Kidney (tissue), 14 donors: ENCODE measurements around the gene FAM131C. TPM values are rescaled to one million over a fixed set of nuclear protein-coding genes. Genes with fewer than 3 reads are reported as not detected.

Experiments
- DNase-seq, 5 donors: peaks; one replicate each; pipeline ENCODE4 v3.0.0-alpha.2; 2013 to 2020
- FAIRE-seq: peaks from 2 replicates; lab custom pipeline; 2012; peaks lifted over from hg19 to GRCh38; lab: Jason Lieb, UNC
- H3K27ac ChIP-seq, 2 donors: one replicate each; pipeline ENCODE4 v1.7.0; 2013; ENCODE audit warnings: low read depth in 2 of 2, low read length in 2 of 2, inconsistent platforms in 1 of 2
- H3K27me3 ChIP-seq: one replicate; pipeline ENCODE4 v1.7.1; 2013; ENCODE audit warnings: low read length, inconsistent platforms; ENCODE audit not compliant: control insufficient read depth, insufficient read depth
- H3K36me3 ChIP-seq, 3 donors: one replicate each; pipeline versions ENCODE4 v1.7.0 to v1.7.1; 2013; ENCODE audit warnings: low read length in 3 of 3, control low read depth in 1 of 3, inconsistent platforms in 1 of 3; ENCODE audit not compliant: insufficient read depth in 3 of 3, control insufficient read depth in 2 of 3
- H3K4me1 ChIP-seq, 3 donors: one replicate each; pipeline versions ENCODE4 v1.7.0 to v1.7.1; 2013; ENCODE audit warnings: low read length in 3 of 3, inconsistent platforms in 1 of 3, low read depth in 1 of 3; ENCODE audit not compliant: control insufficient read depth in 2 of 3, insufficient read depth in 2 of 3
- H3K4me3 ChIP-seq, 3 donors: one replicate each; pipeline versions ENCODE4 v1.7.0 to v1.8.1; 2013; ENCODE audit warnings: low read length in 3 of 3, control low read depth in 1 of 3, inconsistent platforms in 1 of 3
- H3K9ac ChIP-seq, 3 donors: one replicate each; pipeline versions ENCODE4 v1.7.0 to v1.7.1; 2013; ENCODE audit warnings: low read length in 3 of 3, control low read depth in 1 of 3, inconsistent platforms in 1 of 3
- H3K9me3 ChIP-seq, 3 donors: one replicate each; pipeline versions ENCODE4 v1.7.0 to v1.7.1; 2013; ENCODE audit warnings: low read length in 3 of 3, control low read depth in 1 of 3, inconsistent platforms in 1 of 3; ENCODE audit not compliant: control insufficient read depth in 2 of 3, insufficient read depth in 1 of 3
- intact Hi-C: fragments of 100-400 bp; cut with DNase I; formaldehyde crosslinking; loops from one replicate; pipeline ENCODE4 v1.11.1; 2022
- polyA plus RNA-seq: library from polyadenylated mRNA; stranded (reverse); fragments of 350-450 nt; fragmentation: Illumina TruSeq; extraction: RNeasy Lipid Tissue Mini Kit (QIAGEN cat#74804); gene quantifications from one replicate; pipeline ENCODE4 v1.2.3, GENCODE V29; 2014; ENCODE audit warnings: low read depth, low replicate concordance; ENCODE audit not compliant: insufficient read depth
- total RNA-seq: library from RNA; stranded (reverse); fragmentation: NEBNext Ultra II Directional; extraction: Animal tissue kit (Norgen Biotek cat#: 25700); gene quantifications from one replicate; pipeline ENCODE4 v1.2.1, GENCODE V29; 2021
- TF ChIP-seq, protein P1 (sequence below): IDR thresholded peaks from 3 replicates; pipeline ENCODE4 v1.5.1; 2012; ENCODE audit warnings: mild to moderate bottlenecking, moderate library complexity, borderline replicate concordance; ENCODE audit not compliant: insufficient read depth; ENCODE audit errors: extremely low read depth
- donor health status: control.
- donor health status: control.
- donor health status: control.
- donor health status: control.
- donor health status: control.
- donor health status: DM: yes; HTN: yes; CAD: no.
- donor health status: Normal renal cell carcinoma (clear cell type).

Gene FAM131C
- total and polyA plus RNA-seq, 2 donors from 2014 or later = 5.0 to 12.0 TPM

DNA sequence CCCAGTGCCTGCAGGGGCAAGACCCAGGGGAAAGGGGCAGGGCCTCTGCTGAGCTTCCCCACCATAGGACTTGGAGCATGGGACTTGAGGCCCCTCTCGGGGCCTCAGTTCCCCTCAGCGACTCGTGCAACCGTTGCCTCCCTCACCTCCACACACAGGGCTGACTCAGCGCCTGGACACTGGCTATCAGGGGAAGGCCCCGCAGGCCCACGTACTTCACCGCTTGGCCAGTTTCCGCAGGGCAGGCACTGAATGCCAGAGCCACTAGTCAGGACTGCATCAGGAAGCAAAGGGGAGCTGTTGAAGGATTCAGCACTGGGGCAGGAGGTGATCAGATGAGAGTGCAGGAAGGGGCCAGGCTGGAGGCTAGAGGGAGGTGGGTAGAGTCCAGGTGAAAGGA lies 15.5 kb upstream of the FAM131C start:
- H3K36me3 ChIP-seq = no peaks in the 10 kb centered on the region
- H3K27me3 ChIP-seq = no peaks in the 10 kb centered on the region
- no peaks in the 10 kb centered on the region for H3K9me3 ChIP-seq
- intact Hi-C loops = loop anchor here (10.0 kb wide), 2 partner anchors 156 to 266 kb away; partner anchors contain the start of gene FBXO42
- H3K4me1 ChIP-seq = no peaks in the 10 kb centered on the region
- H3K9ac ChIP-seq = no peak overlapping the region
- FAIRE-seq (no peak), DNase-seq (peak in 1 of 5 donors; percentile 87)
- H3K27ac ChIP-seq = no peak overlapping the region
- TF ChIP-seq, protein P1, sequence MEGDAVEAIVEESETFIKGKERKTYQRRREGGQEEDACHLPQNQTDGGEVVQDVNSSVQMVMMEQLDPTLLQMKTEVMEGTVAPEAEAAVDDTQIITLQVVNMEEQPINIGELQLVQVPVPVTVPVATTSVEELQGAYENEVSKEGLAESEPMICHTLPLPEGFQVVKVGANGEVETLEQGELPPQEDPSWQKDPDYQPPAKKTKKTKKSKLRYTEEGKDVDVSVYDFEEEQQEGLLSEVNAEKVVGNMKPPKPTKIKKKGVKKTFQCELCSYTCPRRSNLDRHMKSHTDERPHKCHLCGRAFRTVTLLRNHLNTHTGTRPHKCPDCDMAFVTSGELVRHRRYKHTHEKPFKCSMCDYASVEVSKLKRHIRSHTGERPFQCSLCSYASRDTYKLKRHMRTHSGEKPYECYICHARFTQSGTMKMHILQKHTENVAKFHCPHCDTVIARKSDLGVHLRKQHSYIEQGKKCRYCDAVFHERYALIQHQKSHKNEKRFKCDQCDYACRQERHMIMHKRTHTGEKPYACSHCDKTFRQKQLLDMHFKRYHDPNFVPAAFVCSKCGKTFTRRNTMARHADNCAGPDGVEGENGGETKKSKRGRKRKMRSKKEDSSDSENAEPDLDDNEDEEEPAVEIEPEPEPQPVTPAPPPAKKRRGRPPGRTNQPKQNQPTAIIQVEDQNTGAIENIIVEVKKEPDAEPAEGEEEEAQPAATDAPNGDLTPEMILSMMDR = no peak
- H3K4me3 ChIP-seq = no peak overlapping the region

DNA sequence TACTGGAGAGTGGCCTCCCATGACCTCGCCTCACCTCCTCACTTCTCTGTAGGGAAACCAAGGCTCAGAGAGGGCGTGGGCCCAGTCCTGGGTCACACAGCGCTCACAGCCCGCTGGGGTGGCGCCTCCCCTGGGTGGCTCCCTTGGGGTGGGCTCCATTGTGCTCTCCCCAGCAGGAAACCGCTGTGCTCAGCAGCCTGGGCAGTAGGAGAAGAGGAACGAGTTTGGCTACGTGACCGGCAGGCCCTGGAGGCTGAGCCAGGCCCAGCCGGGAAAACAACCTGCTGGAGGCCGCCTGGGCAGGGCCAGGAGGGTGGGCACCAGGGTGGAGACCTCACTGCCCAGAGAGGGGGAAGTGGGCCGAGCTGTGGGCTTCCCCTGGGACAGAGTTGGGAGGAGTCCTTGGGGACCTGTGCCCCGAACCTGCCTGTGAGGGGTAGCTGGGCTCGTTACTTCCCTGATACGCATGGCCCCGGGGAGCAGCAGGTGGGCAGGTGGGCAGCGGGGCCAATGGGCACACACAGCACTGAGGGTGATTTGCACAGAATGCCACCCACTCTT lies 15.0 kb upstream of the FAM131C start:
- DNase-seq = peak in 2 of 5 donors; percentile 38 to 78
- TF ChIP-seq, protein P1 = no peak
- no peaks in the 10 kb centered on the region for H3K36me3 ChIP-seq
- no peaks in the 10 kb centered on the region for H3K4me1 ChIP-seq
- H3K27ac ChIP-seq = no peak overlapping the region
- no peak overlapping the region for H3K9ac ChIP-seq
- H3K27me3 ChIP-seq = no peaks in the 10 kb centered on the region
- H3K9me3 ChIP-seq = no peaks in the 10 kb centered on the region
- intact Hi-C loops = loop anchor here (10.0 kb wide), 2 partner anchors 156 to 266 kb away; partner anchors contain the start of gene FBXO42
- no peak for FAIRE-seq
- no peak overlapping the region for H3K4me3 ChIP-seq

DNA sequence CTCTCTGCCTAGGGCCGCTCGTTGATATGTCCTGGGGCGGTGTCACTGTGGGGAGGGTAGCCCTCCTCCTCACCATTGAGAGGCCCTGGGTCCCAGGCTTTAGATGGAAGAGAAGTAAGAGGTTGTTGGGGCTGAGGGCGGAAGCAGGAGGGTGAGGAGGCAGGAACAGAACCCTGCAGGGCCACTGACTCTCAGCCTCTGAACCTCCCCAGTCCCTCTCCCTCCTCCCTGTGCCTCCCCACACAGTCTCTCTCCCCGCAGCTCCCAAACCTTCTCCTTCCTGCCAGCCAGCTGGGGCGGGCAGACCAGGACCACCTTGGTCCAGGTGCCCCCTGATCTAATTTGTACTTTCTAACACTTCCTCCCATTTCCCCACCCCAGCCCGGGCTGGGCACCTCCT lies 14.3 kb upstream of the FAM131C start:
- Histone ChIP-seq H3K27ac (no peak overlapping the region), H3K9ac (no peak overlapping the region), H3K27me3 (no peaks in the 10 kb centered on the region), H3K36me3 (no peaks in the 10 kb centered on the region), H3K4me1 (no peaks in the 10 kb centered on the region), H3K4me3 (no peak overlapping the region), H3K9me3 (no peaks in the 10 kb centered on the region)
- no peak for FAIRE-seq
- intact Hi-C loops = loop anchor here (10.0 kb wide), 2 partner anchors 157 to 267 kb away; partner anchors contain the start of gene FBXO42
- TF ChIP-seq, protein P1 = no peak
- peak in 1 of 5 donors; percentile 32 for DNase-seq
